WERI-Rb-1 (cell line): ENCODE data around the gene VPS13D.

Experiments
- DNase-seq: peaks from one replicate; pipeline ENCODE4 v3.0.0-alpha.2; 2020
- H3K27ac ChIP-seq: fragments of 250-450 bp; sonication (Bioruptor Pico); 2 replicates; pipeline ENCODE4 v1.5.1; 2020; ENCODE audit warnings: mild to moderate bottlenecking, moderate library complexity
- H3K27me3 ChIP-seq: fragments of 250-450 bp; sonication (Bioruptor Pico); 2 replicates; pipeline ENCODE4 v1.5.1; 2021; ENCODE audit warnings: mild to moderate bottlenecking, low read depth, moderate library complexity; ENCODE audit not compliant: insufficient read depth, severe bottlenecking
- H3K36me3 ChIP-seq: fragments of 250-450 bp; sonication (Bioruptor Pico); 2 replicates; pipeline ENCODE4 v1.5.1; 2020; ENCODE audit warnings: mild to moderate bottlenecking, moderate library complexity
- H3K4me3 ChIP-seq: 2 replicates; pipeline ENCODE4 v1.5.1; 2011; ENCODE audit warnings: low read depth, mild to moderate bottlenecking, control low read depth, low read length
- H3K9me3 ChIP-seq: fragments of 250-450 bp; sonication (Bioruptor Pico); 2 replicates; pipeline ENCODE4 v1.5.1; 2021; ENCODE audit warnings: mild to moderate bottlenecking, moderate library complexity; ENCODE audit not compliant: severe bottlenecking
- TF ChIP-seq, protein P1 (sequence below): IDR thresholded peaks from 2 replicates; pipeline ENCODE4 v1.5.1; 2011; ENCODE audit warnings: low read depth, mild to moderate bottlenecking, control low read depth, inconsistent platforms, low read length

The VPS13D gene

GRCh38 chr1:12507631-12508030 is 277.8 kb downstream of the VPS13D start:
- Histone ChIP-seq H3K4me3 (no peak overlapping the region), H3K36me3 (no peaks in the 10 kb centered on the region; the same call in 1 of the 2 replicates), H3K27ac (no peak overlapping the region), H3K9me3 (no peaks in the 10 kb centered on the region), H3K27me3 (no peaks in the 10 kb centered on the region)
- no peak for DNase-seq
- TF ChIP-seq, protein P1, sequence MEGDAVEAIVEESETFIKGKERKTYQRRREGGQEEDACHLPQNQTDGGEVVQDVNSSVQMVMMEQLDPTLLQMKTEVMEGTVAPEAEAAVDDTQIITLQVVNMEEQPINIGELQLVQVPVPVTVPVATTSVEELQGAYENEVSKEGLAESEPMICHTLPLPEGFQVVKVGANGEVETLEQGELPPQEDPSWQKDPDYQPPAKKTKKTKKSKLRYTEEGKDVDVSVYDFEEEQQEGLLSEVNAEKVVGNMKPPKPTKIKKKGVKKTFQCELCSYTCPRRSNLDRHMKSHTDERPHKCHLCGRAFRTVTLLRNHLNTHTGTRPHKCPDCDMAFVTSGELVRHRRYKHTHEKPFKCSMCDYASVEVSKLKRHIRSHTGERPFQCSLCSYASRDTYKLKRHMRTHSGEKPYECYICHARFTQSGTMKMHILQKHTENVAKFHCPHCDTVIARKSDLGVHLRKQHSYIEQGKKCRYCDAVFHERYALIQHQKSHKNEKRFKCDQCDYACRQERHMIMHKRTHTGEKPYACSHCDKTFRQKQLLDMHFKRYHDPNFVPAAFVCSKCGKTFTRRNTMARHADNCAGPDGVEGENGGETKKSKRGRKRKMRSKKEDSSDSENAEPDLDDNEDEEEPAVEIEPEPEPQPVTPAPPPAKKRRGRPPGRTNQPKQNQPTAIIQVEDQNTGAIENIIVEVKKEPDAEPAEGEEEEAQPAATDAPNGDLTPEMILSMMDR, result no peak

- no peaks in the 10 kb centered on the region for H3K9me3 ChIP-seq
- no peaks in the 10 kb centered on the region; the same call in 1 of the 2 replicates for H3K36me3 ChIP-seq
- TF ChIP-seq, protein P1, result no peak
- no peak overlapping the region for H3K27ac ChIP-seq
- DNase-seq, result no peak
- H3K4me3 ChIP-seq, result no peak overlapping the region
- no peaks in the 10 kb centered on the region for H3K27me3 ChIP-seq
Observed at GRCh38 chr1:12508849-12509248, 279.0 kb downstream of the VPS13D start.

DNA sequence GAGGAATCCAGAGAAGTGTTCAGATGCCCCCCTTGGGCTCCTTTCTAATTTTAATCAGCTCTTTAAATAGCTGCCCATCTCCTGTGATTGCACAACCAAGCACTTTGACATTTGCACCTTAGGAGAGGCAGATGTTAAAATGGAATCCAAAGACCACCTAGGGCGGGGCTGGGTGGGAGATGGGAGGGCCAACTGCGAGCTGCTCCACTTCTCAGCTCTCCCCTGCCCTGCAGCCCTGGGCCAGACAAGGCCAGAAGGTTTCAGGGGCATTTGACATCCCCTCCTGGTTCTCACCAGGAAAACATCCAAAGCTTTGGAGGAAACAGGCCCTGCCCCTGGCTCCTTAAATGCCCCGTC is 281.3 kb downstream of the VPS13D start:
- DNase-seq, result no peak
- Histone ChIP-seq H3K36me3 (no peaks in the 10 kb centered on the region; the same call in 1 of the 2 replicates), H3K4me3 (no peak overlapping the region), H3K27ac (no peak overlapping the region), H3K9me3 (no peaks in the 10 kb centered on the region), H3K27me3 (no peaks in the 10 kb centered on the region)
- TF ChIP-seq, protein P1, result no peak

GRCh38 chr1:12511516-12512468 is 282.0 kb downstream of the VPS13D start:
- H3K27ac ChIP-seq, result no peak overlapping the region

DNA sequence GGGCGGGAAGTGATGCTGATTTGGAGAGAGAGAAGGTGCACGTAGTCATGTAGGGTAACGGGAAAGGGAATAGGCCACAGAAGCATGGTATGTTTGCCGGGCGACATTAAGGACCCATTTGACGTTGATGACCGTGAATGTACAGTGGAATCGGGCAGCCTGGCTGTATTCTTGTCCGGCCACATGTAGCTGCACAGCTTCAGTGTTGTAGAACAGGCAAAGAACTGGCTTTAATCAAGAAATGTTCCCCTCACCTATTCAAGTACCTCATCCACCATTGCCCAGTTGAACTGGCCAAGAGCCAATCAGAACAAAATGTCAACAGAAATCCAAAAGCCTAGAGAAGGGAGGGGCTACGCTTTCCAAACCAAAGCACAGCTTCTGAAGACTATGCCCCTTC is 283.4 kb downstream of the VPS13D start:
- H3K27me3 ChIP-seq, result no peaks in the 10 kb centered on the region
- DNase-seq, result no peak
- H3K36me3 ChIP-seq, result no peaks in the 10 kb centered on the region
- no peak overlapping the region for H3K27ac ChIP-seq
- TF ChIP-seq, protein P1, result no peak
- no peak overlapping the region for H3K4me3 ChIP-seq
- H3K9me3 ChIP-seq, result no peaks in the 10 kb centered on the region

More at GRCh38 chr1:12511516-12512468, 282.0 kb downstream of the VPS13D start:
- Histone ChIP-seq H3K36me3 (no peaks in the 10 kb centered on the region; the same call in 1 of the 2 replicates), H3K9me3 (no peaks in the 10 kb centered on the region), H3K4me3 (no peak overlapping the region), H3K27me3 (no peaks in the 10 kb centered on the region)
- TF ChIP-seq, protein P1, result no peak
- no peak for DNase-seq

- Histone ChIP-seq H3K36me3 (no peaks in the 10 kb centered on the region), H3K27ac (no peak overlapping the region), H3K9me3 (no peaks in the 10 kb centered on the region), H3K4me3 (no peak overlapping the region), H3K27me3 (no peaks in the 10 kb centered on the region)
- DNase-seq, result no peak
- TF ChIP-seq, protein P1, result no peak
Observed at GRCh38 chr1:12514590-12514989, 284.8 kb downstream of the VPS13D start.
